ENCODE data around the gene WIPI1. TPM values are rescaled to one million over a fixed set of nuclear protein-coding genes. Genes with fewer than 3 reads are reported as not detected.

The WIPI1 gene
- polyA plus RNA-seq, 1 donor (not counting 4 experiments of a cell fraction or from before 2014, with no cell fraction given), result 49.4 TPM

- no peak overlapping the region for H2AFZ ChIP-seq (ENCODE audit: control insufficient read depth, low read length)
- H3K36me3 ChIP-seq (ENCODE audit: control insufficient read depth in 2 of 2, extremely low read depth in 1 of 2, insufficient read depth in 2 of 2, low read length in 2 of 2), result peaks cover 7 to 25% of the 10 kb centered on the region in 2 experiments
- H3K9me1 ChIP-seq (ENCODE audit: control insufficient read depth, extremely low read depth, insufficient read depth, low read length), result no peaks in the 10 kb centered on the region
- no peak overlapping the region for H3K4me2 ChIP-seq (ENCODE audit: control insufficient read depth, extremely low read depth, insufficient read depth, low read depth, low read length)
- H3K27ac ChIP-seq (ENCODE audit: control insufficient read depth, insufficient read depth, low read length), result no peak overlapping the region
- no peak for TF ChIP-seq CTCF (optimal IDR thresholded peaks at IDR 0.05 in 1 of 3, IDR thresholded peaks at IDR 0.05 in 1 of 3, conservative IDR thresholded peaks at IDR 0.05 in 1 of 3; ENCODE audit: extremely low read depth in 1 of 3, insufficient read depth in 2 of 3, low read length in 3 of 3)
- no peak for TF ChIP-seq EZH2 (IDR thresholded peaks at IDR 0.05; ENCODE audit: low read length)
- DNase-seq (ENCODE audit: low read depth, low spot score), result no peak
- peaks cover 21% of the 10 kb centered on the region for H3K4me1 ChIP-seq (ENCODE audit: control insufficient read depth, extremely low read depth, insufficient read depth, low read length)
- no peaks in the 10 kb centered on the region for H3K27me3 ChIP-seq (ENCODE audit: control insufficient read depth, extremely low read depth, insufficient read depth, low read length)
- H4K20me1 ChIP-seq (ENCODE audit: control insufficient read depth, extremely low read depth, insufficient read depth, low read length), result no peaks in the 10 kb centered on the region
- FAIRE-seq, result no peak
- H3K4me3 ChIP-seq (ENCODE audit: control insufficient read depth in 2 of 3, extremely low read depth in 1 of 3, insufficient read depth in 2 of 3, low read depth in 1 of 3, low read length in 3 of 3), result no peak overlapping the region
- H3K79me2 ChIP-seq (ENCODE audit: control insufficient read depth, insufficient read depth, low read length), result peaks cover 9% of the 10 kb centered on the region
- H3K9ac ChIP-seq (ENCODE audit: control insufficient read depth, extremely low read depth, insufficient read depth, low read length), result no peak overlapping the region
- dilution Hi-C loops (cut with MboI; ENCODE audit: extremely low pct_ligation_motif_present, low sequenced_read_pairs), result no loop called here
- H3K9me3 ChIP-seq (ENCODE audit: control insufficient read depth, low read depth, low read length), result no peaks in the 10 kb centered on the region
Observed at GRCh38 chr17:68452724-68453290, 4.5 kb downstream of the WIPI1 start.

GRCh38 chr17:68451670-68452354 is 5.5 kb downstream of the WIPI1 start:
- Histone ChIP-seq H3K79me2 (ENCODE audit: control insufficient read depth, insufficient read depth, low read length) (peaks cover 9% of the 10 kb centered on the region), H2AFZ (ENCODE audit: control insufficient read depth, low read length) (no peak overlapping the region), H3K9ac (ENCODE audit: control insufficient read depth, extremely low read depth, insufficient read depth, low read length) (no peak overlapping the region), H3K4me2 (ENCODE audit: control insufficient read depth, extremely low read depth, insufficient read depth, low read depth, low read length) (no peak overlapping the region), H3K27me3 (ENCODE audit: control insufficient read depth, extremely low read depth, insufficient read depth, low read length) (no peaks in the 10 kb centered on the region), H3K4me1 (ENCODE audit: control insufficient read depth, extremely low read depth, insufficient read depth, low read length) (peaks cover 21% of the 10 kb centered on the region), H3K9me3 (ENCODE audit: control insufficient read depth, low read depth, low read length) (no peaks in the 10 kb centered on the region), H3K27ac (ENCODE audit: control insufficient read depth, insufficient read depth, low read length) (no peak overlapping the region), H3K36me3 (ENCODE audit: control insufficient read depth in 2 of 2, extremely low read depth in 1 of 2, insufficient read depth in 2 of 2, low read length in 2 of 2) (peaks cover 7 to 27% of the 10 kb centered on the region in 2 experiments), H4K20me1 (ENCODE audit: control insufficient read depth, extremely low read depth, insufficient read depth, low read length) (no peaks in the 10 kb centered on the region), H3K9me1 (ENCODE audit: control insufficient read depth, extremely low read depth, insufficient read depth, low read length) (no peaks in the 10 kb centered on the region), H3K4me3 (ENCODE audit: control insufficient read depth in 2 of 3, extremely low read depth in 1 of 3, insufficient read depth in 2 of 3, low read depth in 1 of 3, low read length in 3 of 3) (no peak overlapping the region)
- FAIRE-seq (no peak), DNase-seq (ENCODE audit: low read depth, low spot score) (no peak)
- dilution Hi-C loops (cut with MboI; ENCODE audit: extremely low pct_ligation_motif_present, low sequenced_read_pairs), result no loop called here
- TF ChIP-seq EZH2 (IDR thresholded peaks at IDR 0.05; ENCODE audit: low read length), result no peak

Measured in keratinocyte (primary cell).